G401 (cell line): ENCODE data around the gene ZFHX3. TPM values are rescaled to one million over a fixed set of nuclear protein-coding genes. Genes with fewer than 3 reads are reported as not detected.

ENCODE experiments used
- DNase-seq: peaks from one replicate; pipeline ENCODE4 v3.0.0-alpha.2; 2015; ENCODE audit warnings: low spot score
- in situ Hi-C: cut with HindIII; loops from 2 replicates; pipeline ENCODE4 v1.10.0; 2016; ENCODE audit warnings: low sequenced_read_pairs, mixed read lengths
- total RNA-seq: library from RNA; depleted of rRNA; stranded (reverse); fragments of >200 nt; shearing (Covaris generic); gene quantifications from 2 replicates; pipeline ENCODE4 v1.2.3, GENCODE V29; 2014

Gene ZFHX3
- total RNA-seq, 1 experiment from 2014 or later = 3.5 TPM

- in situ Hi-C loops = no loop called here
- no peak for DNase-seq
These were observed 242.4 kb downstream of the ZFHX3 start for GRCh38 chr16:72805486-72805885.

- in situ Hi-C loops = no loop called here
- DNase-seq = no peak
These were observed 247.3 kb downstream of the ZFHX3 start for GRCh38 chr16:72800524-72801161.

GRCh38 chr16:72798264-72798663 is 249.7 kb downstream of the ZFHX3 start:
- DNase-seq = no peak

DNA sequence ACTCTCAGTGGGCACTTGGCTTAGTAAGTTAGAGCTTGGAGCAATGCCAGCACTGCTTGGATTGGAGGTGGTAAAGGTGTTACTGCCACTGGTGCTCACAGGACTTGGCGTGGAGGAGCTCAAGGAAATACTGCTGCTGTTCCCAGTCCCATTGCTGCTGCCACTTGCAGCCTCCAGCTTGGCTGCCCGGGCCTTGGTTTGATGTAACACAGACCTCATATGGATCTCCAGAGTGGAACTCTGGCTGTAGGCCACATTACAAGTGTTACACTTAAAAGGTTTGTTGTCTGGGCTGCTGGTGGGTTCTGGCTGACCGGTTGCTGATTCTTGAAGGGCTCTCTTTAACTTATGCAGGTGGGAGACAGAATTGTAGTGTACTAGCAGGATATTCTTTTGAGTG is 250.3 kb downstream of the ZFHX3 start:
- no peak for DNase-seq
- in situ Hi-C loops = no loop called here

More at GRCh38 chr16:72798264-72798663, 249.7 kb downstream of the ZFHX3 start:
- in situ Hi-C loops = no loop called here

- in situ Hi-C loops = no loop called here
- DNase-seq = no peak
These were observed 251.7 kb downstream of the ZFHX3 start for GRCh38 chr16:72796222-72796621.

DNA sequence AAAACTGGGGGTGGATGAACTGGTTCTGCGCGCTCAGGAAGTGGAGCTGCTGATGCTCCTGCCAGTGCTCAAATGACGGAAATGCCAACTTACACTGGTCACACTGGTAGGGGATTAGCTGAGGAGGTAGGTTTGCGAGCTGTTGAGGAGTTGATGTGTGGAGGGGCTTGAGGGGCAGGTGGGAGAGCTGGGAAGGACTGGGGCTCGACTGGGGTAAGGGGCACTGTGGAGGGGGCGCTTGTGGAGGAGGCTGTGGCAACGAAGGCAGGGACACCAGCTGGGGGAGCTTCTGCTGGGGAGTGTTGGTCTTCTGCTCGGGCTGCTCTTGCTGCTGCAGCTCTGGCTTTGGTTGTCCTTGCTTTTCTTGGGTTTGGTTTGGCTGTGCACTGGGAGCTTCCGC is 252.9 kb downstream of the ZFHX3 start:
- in situ Hi-C loops = no loop called here
- no peak for DNase-seq

DNA sequence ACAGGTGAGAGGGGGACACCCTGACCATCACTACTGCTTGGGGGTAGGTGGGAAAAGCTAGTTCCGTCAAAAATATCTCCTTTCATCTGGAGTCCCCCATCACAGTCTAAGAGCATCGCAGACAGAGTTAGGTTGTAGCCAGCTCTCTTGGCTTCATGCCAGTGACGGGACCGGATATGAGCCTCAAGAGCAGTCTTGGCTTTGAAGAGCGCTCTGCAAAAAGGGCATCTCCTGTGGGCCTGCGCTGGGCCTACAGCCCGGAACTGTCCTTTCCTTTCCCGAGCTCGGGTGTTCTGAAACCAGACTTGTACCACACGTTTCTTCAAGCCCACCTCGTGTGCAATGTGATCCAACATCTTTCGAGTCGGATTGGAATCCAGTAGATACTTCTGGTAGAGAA is 253.6 kb downstream of the ZFHX3 start:
- in situ Hi-C loops = no loop called here
- DNase-seq = no peak

- in situ Hi-C loops = no loop called here
- DNase-seq = no peak
These were observed 254.2 kb downstream of the ZFHX3 start for GRCh38 chr16:72793716-72794115.

GRCh38 chr16:72793017-72793416 is 254.9 kb downstream of the ZFHX3 start:
- in situ Hi-C loops = no loop called here

DNA sequence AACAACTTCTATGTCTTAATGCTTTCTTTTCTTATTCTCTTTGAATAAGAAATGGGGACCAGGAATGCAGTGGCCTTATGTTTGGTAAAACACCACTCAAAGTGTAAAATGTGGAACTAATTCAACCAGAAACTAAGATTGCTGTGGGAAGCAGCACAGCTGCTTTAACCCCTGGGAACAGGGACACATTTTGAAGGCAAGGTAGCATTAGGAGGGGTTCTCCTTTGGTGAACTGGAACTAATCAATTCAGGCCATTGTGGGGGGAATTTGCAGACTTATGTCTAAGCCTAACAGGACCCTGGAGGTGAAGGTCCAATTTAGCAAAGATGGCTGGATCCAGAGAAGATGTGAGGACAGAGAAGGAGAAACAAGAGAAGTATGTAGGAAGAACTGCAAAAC is 256.1 kb downstream of the ZFHX3 start:
- in situ Hi-C loops = no loop called here

More at GRCh38 chr16:72793017-72793416, 254.9 kb downstream of the ZFHX3 start:
- no peak for DNase-seq

GRCh38 chr16:72789921-72790320 is 258.0 kb downstream of the ZFHX3 start:
- in situ Hi-C loops = no loop called here
- no peak for DNase-seq

More for the DNA sequence above, 256.1 kb downstream of the ZFHX3 start:
- DNase-seq = no peak

GRCh38 chr16:72789465-72789864 is 258.5 kb downstream of the ZFHX3 start:
- DNase-seq = no peak
- in situ Hi-C loops = no loop called here

DNA sequence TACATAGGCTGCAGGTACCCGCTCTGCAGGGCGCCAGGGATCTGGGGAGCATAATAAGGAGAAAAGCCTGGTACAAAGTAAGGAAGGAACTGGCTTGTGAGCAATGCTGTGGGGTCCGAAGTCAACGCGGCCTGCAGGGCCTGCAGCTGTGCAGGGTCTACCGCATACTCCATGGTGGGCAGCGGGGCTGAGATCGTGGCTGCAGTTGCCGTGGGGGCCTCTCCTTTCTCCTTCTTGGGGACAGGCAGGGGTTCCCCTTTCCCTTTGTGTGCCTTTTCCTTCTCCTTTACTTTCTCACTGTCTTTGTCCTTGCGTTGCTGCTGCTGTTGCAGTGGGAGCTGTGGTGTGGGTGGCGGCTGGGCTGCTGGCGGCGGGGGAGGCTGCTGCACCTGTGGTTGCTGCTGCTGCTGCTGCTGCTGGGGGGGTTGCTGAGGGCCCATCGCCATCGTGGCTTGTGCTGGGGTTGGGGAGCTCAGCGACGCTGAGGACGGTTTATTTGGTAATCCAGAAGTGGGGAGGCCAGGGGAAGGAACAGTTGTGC is 259.6 kb downstream of the ZFHX3 start:
- no peak for DNase-seq
- in situ Hi-C loops = no loop called here

DNA sequence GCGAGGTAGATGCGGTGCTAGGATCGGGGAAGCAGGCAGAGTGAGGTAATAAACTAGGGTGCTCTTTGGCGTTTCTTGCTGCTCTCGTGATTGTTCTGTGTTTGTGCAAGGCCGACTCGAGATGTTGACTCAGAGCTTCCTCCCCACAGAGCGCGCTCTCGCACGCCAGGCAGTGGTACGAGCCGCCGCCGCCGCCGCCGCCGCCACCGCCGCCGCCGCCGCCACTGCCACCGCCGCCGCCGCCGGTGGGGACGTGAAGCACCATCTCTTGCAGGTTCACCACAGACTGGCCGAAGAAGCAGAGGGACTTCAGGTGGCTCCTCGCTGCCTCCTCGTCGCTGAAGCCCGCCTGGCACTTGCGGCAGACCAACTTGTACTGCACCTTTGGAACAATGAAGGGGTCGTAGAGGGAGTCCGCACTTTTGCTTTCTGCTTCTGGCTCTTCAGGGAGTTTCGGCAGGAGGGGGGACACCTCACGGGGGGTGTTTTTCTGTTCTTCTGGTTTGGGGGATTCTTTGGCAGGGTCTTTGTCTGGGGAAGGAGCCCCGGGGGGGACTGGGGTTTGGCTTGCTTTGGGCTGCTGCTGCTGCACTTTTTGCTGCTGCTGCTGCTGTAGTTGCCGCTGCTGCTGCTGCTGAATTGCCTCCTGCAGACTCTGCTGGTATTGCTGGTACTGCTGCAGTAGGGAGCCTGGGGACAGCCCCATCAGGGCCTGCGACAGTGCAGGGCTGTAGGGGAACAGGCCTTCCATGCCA is 260.2 kb downstream of the ZFHX3 start:
- DNase-seq = peak; percentile 7
- in situ Hi-C loops = no loop called here

- in situ Hi-C loops = no loop called here
- no peak for DNase-seq
These were observed 260.8 kb downstream of the ZFHX3 start for GRCh38 chr16:72787130-72787513.

DNA sequence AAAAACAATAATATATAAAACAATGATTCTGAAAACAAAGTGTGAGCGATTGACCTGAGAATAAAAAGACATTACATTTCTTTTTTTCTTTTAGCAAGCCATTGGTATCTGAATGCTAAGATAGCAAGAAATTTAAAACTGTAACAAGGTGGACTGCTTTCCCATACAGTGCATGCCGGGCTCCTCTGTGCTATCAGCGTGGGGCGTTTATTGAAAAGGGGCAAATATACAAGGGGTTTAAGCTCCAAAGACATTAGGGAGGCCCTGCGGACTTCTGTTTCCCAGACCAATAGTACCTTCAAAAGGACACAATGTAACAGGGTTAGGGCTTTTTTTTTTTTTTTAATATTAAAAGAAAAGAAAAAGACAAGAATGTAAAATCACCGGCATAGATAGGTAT is 261.3 kb downstream of the ZFHX3 start:
- no peak for DNase-seq
- in situ Hi-C loops = no loop called here

GRCh38 chr16:72785886-72786285 is 262.0 kb downstream of the ZFHX3 start:
- DNase-seq = no peak
- in situ Hi-C loops = no loop called here

GRCh38 chr16:72785171-72785570 is 262.8 kb downstream of the ZFHX3 start:
- in situ Hi-C loops = no loop called here
- DNase-seq = no peak

DNA sequence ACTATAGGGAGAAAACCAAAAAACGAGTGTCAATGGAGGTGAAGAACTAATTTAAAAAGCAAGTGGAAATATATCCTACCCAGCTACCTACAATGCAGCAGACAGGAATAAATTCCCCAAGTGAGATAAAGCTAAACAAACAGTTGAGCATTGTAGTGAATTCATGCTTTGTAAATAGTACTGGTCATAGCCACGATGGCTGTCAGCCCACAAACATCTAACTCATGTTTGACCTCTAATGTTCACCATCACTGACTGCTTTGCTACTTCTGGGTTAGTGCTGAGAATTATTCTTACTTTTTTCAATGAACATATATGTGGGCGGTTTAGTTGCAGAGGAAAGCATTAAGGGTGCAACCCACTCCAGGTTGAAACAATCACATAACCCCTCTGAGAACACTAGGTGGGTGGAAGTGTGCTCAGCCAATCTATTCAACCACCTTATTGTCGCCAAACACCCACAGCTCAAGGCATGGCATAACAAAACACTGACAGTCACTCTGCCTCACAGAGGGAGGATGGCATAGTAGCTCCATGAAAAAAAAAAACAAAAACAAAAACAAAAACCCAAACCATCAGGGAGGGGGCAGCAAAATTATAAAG is 264.1 kb downstream of the ZFHX3 start:
- DNase-seq = no peak
- in situ Hi-C loops = no loop called here

DNA sequence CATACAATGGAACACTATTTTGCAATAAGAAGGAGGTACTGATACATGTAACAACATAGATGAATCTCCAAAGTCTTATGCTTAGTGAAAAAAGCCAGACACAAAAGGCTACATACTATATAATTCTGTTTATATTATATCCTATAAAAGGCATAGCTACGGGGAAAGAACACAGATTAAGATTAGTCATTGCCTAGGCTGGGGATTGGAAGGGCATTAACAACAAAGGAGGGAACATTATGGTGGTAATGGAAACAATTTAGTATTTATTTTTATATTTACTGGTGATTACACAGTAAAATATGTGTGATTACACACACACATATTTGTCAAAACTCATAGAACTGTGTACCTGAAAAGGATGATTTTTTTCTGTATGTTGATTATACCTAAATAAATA is 278.1 kb downstream of the ZFHX3 start:
- in situ Hi-C loops = no loop called here
- no peak for DNase-seq
